Measurements from ENCODE around the gene UCK2.

GRCh38 chr1:165887877-165888551 is 60.6 kb downstream of the UCK2 start:
- TF ChIP-seq, protein P1, sequence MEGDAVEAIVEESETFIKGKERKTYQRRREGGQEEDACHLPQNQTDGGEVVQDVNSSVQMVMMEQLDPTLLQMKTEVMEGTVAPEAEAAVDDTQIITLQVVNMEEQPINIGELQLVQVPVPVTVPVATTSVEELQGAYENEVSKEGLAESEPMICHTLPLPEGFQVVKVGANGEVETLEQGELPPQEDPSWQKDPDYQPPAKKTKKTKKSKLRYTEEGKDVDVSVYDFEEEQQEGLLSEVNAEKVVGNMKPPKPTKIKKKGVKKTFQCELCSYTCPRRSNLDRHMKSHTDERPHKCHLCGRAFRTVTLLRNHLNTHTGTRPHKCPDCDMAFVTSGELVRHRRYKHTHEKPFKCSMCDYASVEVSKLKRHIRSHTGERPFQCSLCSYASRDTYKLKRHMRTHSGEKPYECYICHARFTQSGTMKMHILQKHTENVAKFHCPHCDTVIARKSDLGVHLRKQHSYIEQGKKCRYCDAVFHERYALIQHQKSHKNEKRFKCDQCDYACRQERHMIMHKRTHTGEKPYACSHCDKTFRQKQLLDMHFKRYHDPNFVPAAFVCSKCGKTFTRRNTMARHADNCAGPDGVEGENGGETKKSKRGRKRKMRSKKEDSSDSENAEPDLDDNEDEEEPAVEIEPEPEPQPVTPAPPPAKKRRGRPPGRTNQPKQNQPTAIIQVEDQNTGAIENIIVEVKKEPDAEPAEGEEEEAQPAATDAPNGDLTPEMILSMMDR (IDR thresholded peaks at IDR 0.05): no peak
- TF ChIP-seq POLR2A (IDR thresholded peaks at IDR 0.05): no peak
